Measurements from ENCODE around the gene RASA2.

The RASA2 gene

DNA sequence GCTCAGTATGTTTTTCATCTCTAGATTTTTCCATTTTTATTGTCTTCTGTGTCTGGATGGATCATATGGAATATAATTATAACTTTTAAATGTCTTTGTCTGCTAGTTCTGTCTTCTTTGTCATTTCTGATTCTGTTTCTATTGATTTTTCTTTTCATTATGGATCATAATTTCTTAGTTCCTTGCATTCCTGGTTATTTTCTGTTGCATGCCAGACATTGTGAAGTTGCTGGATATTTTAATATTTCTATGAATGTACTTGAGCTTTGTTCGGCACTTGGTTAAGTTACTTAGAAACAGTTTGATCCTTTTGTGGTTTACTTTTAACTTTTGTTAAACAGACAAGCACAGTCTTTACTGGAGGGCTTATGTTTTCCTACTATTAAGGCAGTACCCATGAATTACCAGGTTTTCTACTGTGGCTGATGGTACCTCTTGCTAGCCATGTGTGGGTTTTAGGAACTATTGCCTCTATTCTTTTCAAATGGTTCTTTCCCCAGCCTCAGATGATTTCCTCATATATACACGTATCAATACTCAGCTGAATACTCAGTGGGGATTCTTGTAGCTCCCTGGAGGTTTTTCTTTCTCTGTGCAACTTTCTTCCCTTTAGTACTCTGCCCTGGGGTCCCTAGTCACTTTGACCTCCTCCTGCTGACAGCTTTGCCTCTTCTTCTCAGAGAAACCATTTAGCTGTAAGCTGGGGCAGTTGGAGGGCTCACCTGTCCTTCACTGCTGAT lies 64.3 kb downstream of the RASA2 start:
- Mint-ChIP-seq H3K27ac (peak overlapping the region; percentile 65), H3K27me3 (no peaks in the 10 kb centered on the region), H3K4me1 (peaks cover 26% of the 10 kb centered on the region), H3K36me3 (peaks cover 50% of the 10 kb centered on the region), H3K4me3 (no peak overlapping the region), H3K9me3 (peaks cover 5% of the 10 kb centered on the region)
- ATAC-seq: peak; percentile 16

DNA sequence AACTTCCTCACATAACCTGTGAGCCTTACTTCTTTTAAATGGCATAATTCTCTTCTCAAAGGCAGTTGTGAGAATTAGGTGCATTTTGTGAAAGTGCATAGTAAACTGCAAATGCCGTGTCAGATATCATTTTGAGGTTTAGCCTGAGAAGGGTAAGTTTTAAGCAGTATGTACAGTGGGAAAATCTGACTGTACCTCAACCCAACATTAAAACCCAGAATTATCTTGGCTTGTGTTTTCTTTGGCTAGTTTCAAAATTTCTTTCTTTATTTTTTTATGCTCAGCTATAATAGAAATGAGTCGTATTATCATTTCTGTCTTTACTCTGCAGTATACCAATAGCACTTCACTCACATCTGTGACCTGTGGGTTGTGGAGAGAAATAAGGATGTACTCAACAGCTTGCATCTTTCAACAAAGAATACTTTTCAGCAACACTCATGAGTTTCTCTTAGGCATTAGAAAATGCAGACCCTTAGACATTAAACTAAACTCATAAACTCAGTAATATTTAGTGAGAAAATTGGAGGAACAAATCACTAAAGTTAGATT lies 65.7 kb downstream of the RASA2 start:
- Mint-ChIP-seq H3K27ac (peak overlapping the region; percentile 12), H3K36me3 (peaks cover 36% of the 10 kb centered on the region), H3K27me3 (no peaks in the 10 kb centered on the region), H3K4me3 (no peak overlapping the region), H3K9me3 (peaks cover 2% of the 10 kb centered on the region), H3K4me1 (peaks cover 26% of the 10 kb centered on the region)
- ATAC-seq: peak; percentile 48

GRCh38 chr3:141553055-141553454 lies 66.2 kb downstream of the RASA2 start:
- H3K4me3 Mint-ChIP-seq: no peak overlapping the region
- peaks cover 2% of the 10 kb centered on the region for H3K9me3 Mint-ChIP-seq
- H3K27ac Mint-ChIP-seq: no peak overlapping the region
- ATAC-seq: peak; percentile 8
- peaks cover 30% of the 10 kb centered on the region for H3K36me3 Mint-ChIP-seq
- H3K27me3 Mint-ChIP-seq: no peaks in the 10 kb centered on the region
- peaks cover 26% of the 10 kb centered on the region for H3K4me1 Mint-ChIP-seq

DNA sequence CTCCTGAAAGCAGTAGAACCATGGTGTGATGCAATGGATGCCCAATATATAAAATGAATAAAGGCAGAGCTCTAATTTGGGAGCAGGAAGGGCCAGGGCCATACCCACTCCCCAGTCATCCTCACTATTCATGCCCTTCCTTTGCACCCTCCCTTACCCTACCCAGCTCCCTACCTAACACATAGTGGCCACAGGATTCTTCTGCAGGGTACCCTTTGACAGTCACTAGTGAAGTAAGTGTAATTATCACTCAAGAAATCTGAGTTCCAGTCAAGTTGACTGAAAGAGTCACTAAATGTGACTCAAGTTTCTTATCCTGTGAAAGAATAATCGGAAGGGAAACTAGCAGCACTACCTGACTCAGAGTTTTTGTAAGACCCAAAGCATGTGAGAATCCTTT lies 69.2 kb downstream of the RASA2 start:
- no peak overlapping the region for H3K4me3 Mint-ChIP-seq

DNA sequence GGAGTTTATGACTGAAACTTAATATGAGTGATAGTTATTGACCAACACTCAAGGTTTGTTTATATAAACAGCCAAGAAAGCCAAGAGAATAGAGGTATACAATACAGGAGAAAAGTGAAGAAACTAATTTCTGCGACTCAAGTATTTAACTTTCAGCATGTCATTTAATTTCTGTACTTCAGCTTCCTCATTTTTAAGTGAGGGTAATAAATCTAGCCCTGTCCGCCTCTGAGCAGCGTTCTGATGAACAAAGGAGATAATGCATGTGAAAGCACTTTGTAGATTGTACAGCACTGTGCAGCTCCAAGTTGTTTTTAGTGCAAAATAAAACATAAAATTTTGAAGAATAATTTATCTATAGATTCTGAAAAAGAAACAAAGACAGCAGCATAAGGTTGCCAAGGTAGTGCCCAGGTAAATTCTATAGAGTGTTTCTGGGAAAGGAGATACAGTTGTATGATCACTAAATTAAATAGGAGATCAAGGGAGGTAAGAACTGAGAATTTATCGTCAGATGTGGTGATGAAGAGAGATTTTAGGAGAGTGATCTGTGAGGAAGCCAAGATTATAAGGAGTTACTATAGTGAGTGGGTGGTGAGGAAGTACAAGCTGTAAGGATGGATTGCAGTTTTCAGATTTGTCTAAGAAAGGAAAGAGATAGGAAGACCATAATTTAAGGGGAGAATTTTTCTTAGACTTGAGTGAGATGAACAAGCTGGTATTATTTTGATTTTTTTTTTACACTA lies 71.3 kb downstream of the RASA2 start:
- Mint-ChIP-seq H3K4me3 (no peak overlapping the region), H3K9me3 (no peaks in the 10 kb centered on the region), H3K27ac (no peak overlapping the region), H3K4me1 (no peaks in the 10 kb centered on the region), H3K27me3 (no peaks in the 10 kb centered on the region), H3K36me3 (no peaks in the 10 kb centered on the region)
- no peak for ATAC-seq

More for the DNA sequence above, 69.2 kb downstream of the RASA2 start:
- Mint-ChIP-seq H3K36me3 (peaks cover 5% of the 10 kb centered on the region), H3K27me3 (no peaks in the 10 kb centered on the region), H3K9me3 (no peaks in the 10 kb centered on the region), H3K27ac (no peak overlapping the region), H3K4me1 (peaks cover 6% of the 10 kb centered on the region)
- no peak for ATAC-seq

- Mint-ChIP-seq H3K9me3 (no peaks in the 10 kb centered on the region), H3K27ac (no peak overlapping the region), H3K4me3 (no peak overlapping the region), H3K36me3 (peaks cover 15% of the 10 kb centered on the region), H3K27me3 (no peaks in the 10 kb centered on the region), H3K4me1 (no peaks in the 10 kb centered on the region)
- ATAC-seq: no peak
Observed at GRCh38 chr3:141561426-141562034, 74.7 kb downstream of the RASA2 start.

DNA sequence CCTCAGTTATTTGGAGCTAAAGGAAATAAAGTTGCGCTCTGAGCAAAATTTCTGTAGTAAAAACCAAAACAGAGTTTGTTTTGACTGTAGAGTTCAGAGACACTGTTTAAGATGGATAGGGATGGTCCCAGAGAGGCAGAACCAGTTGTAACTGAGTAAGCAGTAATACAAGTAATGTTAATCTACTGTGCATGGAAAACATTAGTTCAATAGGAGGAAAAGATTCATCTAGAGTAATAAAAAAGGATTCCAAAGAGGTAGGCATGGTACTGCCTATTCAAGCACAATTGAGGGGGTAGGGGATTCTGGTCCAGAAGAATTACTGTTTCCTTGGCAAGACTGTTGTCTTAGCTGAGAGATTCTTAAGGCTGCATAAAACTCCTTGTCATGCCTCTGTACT lies 77.4 kb downstream of the RASA2 start:
- Mint-ChIP-seq H3K27ac (no peak overlapping the region), H3K4me3 (no peak overlapping the region), H3K36me3 (peaks cover 15% of the 10 kb centered on the region), H3K4me1 (no peaks in the 10 kb centered on the region), H3K9me3 (no peaks in the 10 kb centered on the region), H3K27me3 (no peaks in the 10 kb centered on the region)
- ATAC-seq: no peak

DNA sequence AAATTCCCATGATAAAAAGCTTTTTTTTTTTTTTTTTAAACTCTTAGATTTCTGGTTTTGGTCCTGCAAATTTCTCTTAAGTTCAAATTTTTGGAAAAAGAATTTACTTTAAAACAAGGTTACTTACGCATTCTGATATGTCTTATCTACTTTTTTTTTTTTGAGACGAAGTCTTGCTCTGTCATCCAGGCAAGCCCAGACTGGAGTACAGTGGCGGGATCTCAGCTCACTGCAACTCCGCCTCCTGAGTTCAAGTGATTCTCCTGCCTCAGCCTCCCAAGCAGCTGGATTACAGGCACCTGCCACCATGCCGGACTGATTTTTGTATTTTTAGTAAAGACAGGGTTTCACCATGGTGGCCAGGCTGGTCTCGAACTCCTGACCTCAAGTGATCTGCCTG lies 83.2 kb downstream of the RASA2 start:
- no peaks in the 10 kb centered on the region for H3K27me3 Mint-ChIP-seq
- no peak for ATAC-seq
- H3K36me3 Mint-ChIP-seq: peaks cover 17% of the 10 kb centered on the region
- H3K4me1 Mint-ChIP-seq: no peaks in the 10 kb centered on the region
- H3K9me3 Mint-ChIP-seq: no peaks in the 10 kb centered on the region
- H3K4me3 Mint-ChIP-seq: no peak overlapping the region
- H3K27ac Mint-ChIP-seq: no peak overlapping the region

DNA sequence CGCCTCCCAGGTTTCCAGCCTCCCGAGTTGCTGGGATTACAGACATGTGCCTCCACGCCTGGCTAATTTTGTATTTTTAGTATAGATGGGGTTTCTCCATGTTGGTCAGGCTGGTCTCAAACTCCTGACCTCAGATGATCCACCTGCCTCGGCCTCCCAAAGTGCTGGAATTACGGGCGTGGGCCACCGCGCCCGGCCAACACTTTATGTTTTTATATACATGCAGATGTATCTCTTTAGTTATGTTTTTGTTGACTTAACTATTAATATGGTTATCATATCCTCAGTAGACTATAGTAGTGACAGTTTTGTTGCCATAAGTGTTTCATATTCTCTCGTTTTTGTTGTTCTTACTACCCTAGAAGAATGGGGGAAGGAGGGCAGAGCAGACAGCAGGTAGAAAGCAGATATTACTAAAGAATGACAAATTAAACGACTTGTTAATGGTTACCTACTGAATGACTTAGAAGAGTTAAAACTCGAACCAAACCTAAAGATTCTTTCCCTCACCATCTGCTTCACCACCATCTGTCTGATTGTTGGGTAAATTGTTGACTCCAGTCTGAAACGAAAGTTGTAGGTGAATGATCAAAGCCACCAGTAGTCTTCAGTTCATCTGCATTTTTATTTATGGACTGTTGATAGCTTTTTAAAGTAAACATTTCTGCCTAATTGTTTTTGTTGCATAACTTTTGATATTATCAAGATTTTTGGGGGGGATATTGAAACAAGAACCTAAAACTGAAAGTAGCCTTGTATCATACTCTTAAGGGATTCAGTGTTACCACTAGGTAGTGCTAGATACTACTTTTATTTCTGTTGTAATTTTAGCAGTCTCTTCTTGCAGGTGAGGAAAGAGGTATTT lies 89.3 kb downstream of the RASA2 start:
- peak overlapping the region; percentile 40 for H3K27ac Mint-ChIP-seq
- ATAC-seq: no peak
- peaks cover 25% of the 10 kb centered on the region for H3K36me3 Mint-ChIP-seq
- peaks cover 8% of the 10 kb centered on the region for H3K4me1 Mint-ChIP-seq
- H3K4me3 Mint-ChIP-seq: no peak overlapping the region
- H3K9me3 Mint-ChIP-seq: no peaks in the 10 kb centered on the region
- no peaks in the 10 kb centered on the region for H3K27me3 Mint-ChIP-seq

GRCh38 chr3:141576744-141577052 lies 89.9 kb downstream of the RASA2 start:
- Mint-ChIP-seq H3K9me3 (no peaks in the 10 kb centered on the region), H3K27me3 (no peaks in the 10 kb centered on the region), H3K4me3 (no peak overlapping the region), H3K36me3 (peaks cover 25% of the 10 kb centered on the region), H3K4me1 (peaks cover 8% of the 10 kb centered on the region), H3K27ac (no peak overlapping the region)
- no peak for ATAC-seq

GRCh38 chr3:141578202-141578973 lies 91.6 kb downstream of the RASA2 start:
- ATAC-seq: no peak
- Mint-ChIP-seq H3K27me3 (no peaks in the 10 kb centered on the region), H3K36me3 (peaks cover 30% of the 10 kb centered on the region), H3K4me3 (no peak overlapping the region), H3K4me1 (peaks cover 8% of the 10 kb centered on the region), H3K9me3 (no peaks in the 10 kb centered on the region), H3K27ac (no peak overlapping the region)

DNA sequence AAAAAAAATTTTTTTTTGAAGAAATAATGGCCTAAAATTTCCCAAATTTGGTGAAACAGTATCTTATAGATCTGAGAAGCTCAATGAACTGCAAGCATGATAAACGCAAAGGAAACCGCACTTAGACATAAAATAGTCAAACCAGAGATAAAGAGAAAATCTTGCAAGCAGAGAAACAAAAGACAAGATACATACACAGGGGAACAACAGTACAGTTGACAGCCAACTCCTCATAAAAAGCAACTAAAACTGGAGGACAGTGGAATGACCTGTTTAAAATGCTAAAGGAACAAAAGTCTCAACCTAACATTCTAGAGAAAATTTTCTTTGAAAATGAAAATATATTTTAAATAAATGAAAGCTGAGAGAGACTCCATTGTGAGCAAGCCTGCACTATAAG lies 107.5 kb downstream of the RASA2 start:
- Mint-ChIP-seq H3K27ac (no peak overlapping the region), H3K4me3 (no peak overlapping the region), H3K9me3 (peaks cover 4% of the 10 kb centered on the region), H3K27me3 (no peaks in the 10 kb centered on the region), H3K36me3 (peaks cover 82% of the 10 kb centered on the region), H3K4me1 (no peaks in the 10 kb centered on the region)
- no peak for ATAC-seq

DNA sequence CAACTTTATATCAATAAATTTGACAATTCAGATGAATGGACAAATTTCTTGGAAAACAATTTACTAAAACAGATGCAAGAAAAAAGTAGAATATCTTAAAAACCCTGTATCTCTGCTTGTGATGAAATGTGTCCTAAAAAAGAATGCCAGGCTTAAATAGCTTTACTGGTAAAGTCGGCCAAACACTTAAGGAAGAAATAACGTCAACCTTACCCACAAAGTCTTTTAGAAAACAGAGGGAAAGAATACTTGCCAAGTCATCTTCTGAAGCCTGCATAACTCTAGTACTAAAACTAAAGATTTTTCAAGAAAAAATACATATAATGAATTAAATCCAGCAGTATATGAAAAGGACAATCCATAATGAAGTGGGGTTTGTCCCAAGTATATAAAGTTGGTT lies 111.1 kb downstream of the RASA2 start:
- Mint-ChIP-seq H3K27ac (no peak overlapping the region), H3K4me1 (no peaks in the 10 kb centered on the region), H3K27me3 (no peaks in the 10 kb centered on the region), H3K36me3 (peaks cover 79% of the 10 kb centered on the region), H3K4me3 (no peak overlapping the region), H3K9me3 (peaks cover 10% of the 10 kb centered on the region)
- no peak for ATAC-seq

GRCh38 chr3:141600331-141600730 lies 113.5 kb downstream of the RASA2 start:
- no peak for ATAC-seq
- Mint-ChIP-seq H3K36me3 (peaks cover 63% of the 10 kb centered on the region), H3K4me1 (no peaks in the 10 kb centered on the region), H3K27ac (no peak overlapping the region), H3K4me3 (no peak overlapping the region), H3K9me3 (peaks cover 10% of the 10 kb centered on the region), H3K27me3 (no peaks in the 10 kb centered on the region)

Measured in stimulated activated memory B cell treated with anti-CD40 and anti-IgM and Interleukin-4, amounts not matched to agents 10 μg/mL and 1 μg/mL and 100 μg/mL, for 72 hours (primary cell).